Keratinocyte (primary cell): ENCODE results near the gene OAT.

ENCODE experiments used
- CTCF ChIP-seq, 3 experiments: IDR thresholded peaks in 1 of 3; conservative IDR thresholded peaks in 1 of 3; optimal IDR thresholded peaks in 1 of 3; 2 replicates in 2 of 3; 3 replicates in 1 of 3; pipeline versions ENCODE3 to v1.5.1; 2011; ENCODE audit warnings: low read length in 3 of 3, mild to moderate bottlenecking in 3 of 3, moderate library complexity in 2 of 3, control low read depth in 1 of 3, inconsistent platforms in 1 of 3; ENCODE audit not compliant: insufficient read depth in 2 of 3; ENCODE audit errors: extremely low read depth in 1 of 3
- EZH2 ChIP-seq: IDR thresholded peaks from one replicate; pipeline ENCODE4 v1.6.1; 2012; ENCODE audit warnings: inconsistent platforms, mild to moderate bottlenecking, low read length, moderate library complexity

GRCh38 chr10:124425227-124425962 is 6.7 kb upstream of the OAT start:
- TF ChIP-seq CTCF (optimal IDR thresholded peaks at IDR 0.05 in 1 of 3, IDR thresholded peaks at IDR 0.05 in 1 of 3, conservative IDR thresholded peaks at IDR 0.05 in 1 of 3; ENCODE audit: extremely low read depth in 1 of 3, insufficient read depth in 2 of 3, low read length in 3 of 3), result no peak
- TF ChIP-seq EZH2, result no peak
